ENCODE results near the gene A3GALT2. TPM values are rescaled to one million over a fixed set of nuclear protein-coding genes. Genes with fewer than 3 reads are reported as not detected.

A3GALT2 gene
- total and polyA plus RNA-seq, 9 donors = not detected

DNA sequence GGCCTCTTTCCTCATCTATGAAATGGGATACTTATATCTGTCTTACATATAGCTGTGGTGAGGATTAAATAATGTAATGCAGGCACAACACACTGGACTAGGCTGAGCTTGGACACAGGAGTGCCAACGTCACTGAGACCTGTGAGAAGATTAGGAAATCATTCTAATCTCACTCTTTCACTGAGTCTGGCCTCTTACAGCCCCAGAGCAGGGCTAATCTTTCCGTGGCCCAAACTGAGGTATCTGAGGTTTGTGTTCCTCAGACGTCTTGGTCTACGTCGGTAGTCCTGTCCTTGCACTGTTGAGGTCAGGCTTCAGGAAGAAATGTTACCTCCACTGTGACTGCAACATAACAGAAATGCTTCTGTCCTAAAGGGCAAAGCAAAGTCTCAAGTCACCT is 22.6 kb upstream of the A3GALT2 start:
- TF ChIP-seq EP300 (IDR thresholded peaks at IDR 0.05) (no peak), POLR2A (IDR thresholded peaks at IDR 0.05) (no peak)
- TF ChIP-seq, protein P1, sequence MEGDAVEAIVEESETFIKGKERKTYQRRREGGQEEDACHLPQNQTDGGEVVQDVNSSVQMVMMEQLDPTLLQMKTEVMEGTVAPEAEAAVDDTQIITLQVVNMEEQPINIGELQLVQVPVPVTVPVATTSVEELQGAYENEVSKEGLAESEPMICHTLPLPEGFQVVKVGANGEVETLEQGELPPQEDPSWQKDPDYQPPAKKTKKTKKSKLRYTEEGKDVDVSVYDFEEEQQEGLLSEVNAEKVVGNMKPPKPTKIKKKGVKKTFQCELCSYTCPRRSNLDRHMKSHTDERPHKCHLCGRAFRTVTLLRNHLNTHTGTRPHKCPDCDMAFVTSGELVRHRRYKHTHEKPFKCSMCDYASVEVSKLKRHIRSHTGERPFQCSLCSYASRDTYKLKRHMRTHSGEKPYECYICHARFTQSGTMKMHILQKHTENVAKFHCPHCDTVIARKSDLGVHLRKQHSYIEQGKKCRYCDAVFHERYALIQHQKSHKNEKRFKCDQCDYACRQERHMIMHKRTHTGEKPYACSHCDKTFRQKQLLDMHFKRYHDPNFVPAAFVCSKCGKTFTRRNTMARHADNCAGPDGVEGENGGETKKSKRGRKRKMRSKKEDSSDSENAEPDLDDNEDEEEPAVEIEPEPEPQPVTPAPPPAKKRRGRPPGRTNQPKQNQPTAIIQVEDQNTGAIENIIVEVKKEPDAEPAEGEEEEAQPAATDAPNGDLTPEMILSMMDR (IDR thresholded peaks at IDR 0.05) = no peak
- intact Hi-C loops (cut with DNase I) = no loop called here
- WGBS, 3 donors = 25 to 39% (median 35%) methylated on average over 5 of the region's 5 CpGs
- no peak for DNase-seq
- Histone ChIP-seq H3K4me3 (no peak overlapping the region), H3K27me3 (no peaks in the 10 kb centered on the region), H3K36me3 (no peaks in the 10 kb centered on the region), H3K27ac (no peak overlapping the region), H3K9me3 (no peaks in the 10 kb centered on the region), H3K4me1 (ENCODE audit: insufficient read depth) (peaks cover 47% of the 10 kb centered on the region)

- Histone ChIP-seq H3K27me3 (no peaks in the 10 kb centered on the region), H3K36me3 (no peaks in the 10 kb centered on the region), H3K9me3 (no peaks in the 10 kb centered on the region), H3K4me1 (ENCODE audit: insufficient read depth) (peaks cover 46% of the 10 kb centered on the region), H3K4me3 (no peak overlapping the region), H3K27ac (no peak overlapping the region)
- WGBS, 3 donors = 8 to 10% (median 9%) methylated on average over 7 of the region's 7 CpGs
- intact Hi-C loops (cut with DNase I) = no loop called here
- TF ChIP-seq EP300 (IDR thresholded peaks at IDR 0.05) = no peak
- TF ChIP-seq, protein P1 (IDR thresholded peaks at IDR 0.05) = no peak
- TF ChIP-seq POLR2A (IDR thresholded peaks at IDR 0.05) = no peak
- peak; percentile 41 to 65 (median 59) for DNase-seq
Measured at GRCh38 chr1:33342041-33342723, 21.3 kb upstream of the A3GALT2 start.

- H3K9me3 ChIP-seq = no peaks in the 10 kb centered on the region
- H3K4me1 ChIP-seq (ENCODE audit: insufficient read depth) = peaks cover 44% of the 10 kb centered on the region
- no peaks in the 10 kb centered on the region for H3K27me3 ChIP-seq
- intact Hi-C loops (cut with DNase I) = no loop called here
- no peak for DNase-seq
- no peaks in the 10 kb centered on the region for H3K36me3 ChIP-seq
- TF ChIP-seq EP300 (IDR thresholded peaks at IDR 0.05) (no peak), POLR2A (IDR thresholded peaks at IDR 0.05) (no peak)
- TF ChIP-seq, protein P1 (IDR thresholded peaks at IDR 0.05) = no peak
- H3K4me3 ChIP-seq = no peak overlapping the region
- no peak overlapping the region for H3K27ac ChIP-seq
- 59 to 64% (median 63%) methylated on average over 6 of the region's 6 CpGs for WGBS, 3 donors
Measured at GRCh38 chr1:33341190-33341589, 20.3 kb upstream of the A3GALT2 start.

- DNase-seq = no peak
- TF ChIP-seq, protein P1 (IDR thresholded peaks at IDR 0.05) = no peak
- TF ChIP-seq EP300 (IDR thresholded peaks at IDR 0.05) (no peak), POLR2A (IDR thresholded peaks at IDR 0.05) (no peak)
- Histone ChIP-seq H3K27ac (peak overlapping the region; percentile 42 to 74), H3K27me3 (no peaks in the 10 kb centered on the region), H3K4me3 (no peak overlapping the region), H3K36me3 (no peaks in the 10 kb centered on the region), H3K9me3 (no peaks in the 10 kb centered on the region), H3K4me1 (ENCODE audit: insufficient read depth) (peaks cover 46% of the 10 kb centered on the region)
- intact Hi-C loops (cut with DNase I) = no loop called here
- 38 to 55% (median 53%) methylated on average over 2 of the region's 2 CpGs for WGBS, 3 donors
Measured at GRCh38 chr1:33339413-33339812, 18.5 kb upstream of the A3GALT2 start.

All from ovary (tissue), 9 donors.